ENCODE data around the gene GAL. TPM values are rescaled to one million over a fixed set of nuclear protein-coding genes. Genes with fewer than 3 reads are reported as not detected.
A peak's percentile ranks its signal among the peaks of the same experiment; 100 is the strongest.

The GAL gene
- total and polyA plus RNA-seq, 2 of the 8 experiments (the other 6 are each of a cell fraction or from before 2014, with no cell fraction given), result 81.8 to 233 TPM

GRCh38 chr11:68709062-68709461, 24.7 kb downstream of the GAL start:
- H3K4me1 ChIP-seq (replicated peaks in 1 of 4; ENCODE audit: control insufficient read depth in 3 of 4, insufficient read depth in 4 of 4, low read length in 3 of 4), result peaks cover 8 to 19% (median 9%) of the 10 kb centered on the region in 4 experiments
- no peak overlapping the region for H4K8ac ChIP-seq (ENCODE audit: extremely low read depth, insufficient read depth, low read length)
- no peak overlapping the region for H3K4me2 ChIP-seq (ENCODE audit: insufficient read depth in 1 of 2, low read depth in 2 of 2, low read length in 2 of 2)
- peak overlapping the region; percentile 6 for H2BK120ac ChIP-seq (replicated peaks; ENCODE audit: low read depth, low read length)
- no peak overlapping the region for H3K18ac ChIP-seq (ENCODE audit: extremely low read depth, low read length)
- no peak overlapping the region for H3K9ac ChIP-seq (replicated peaks in 1 of 4; ENCODE audit: extremely low read depth in 1 of 4, low read depth in 3 of 4, low read length in 3 of 4)
- no peaks in the 10 kb centered on the region; a peak in 1 of 7 replicates for H3K27me3 ChIP-seq (replicated peaks in 1 of 4; ENCODE audit: control insufficient read depth in 3 of 4, extremely low read depth in 1 of 4, insufficient read depth in 3 of 4, low read length in 3 of 4)
- no peak overlapping the region for H4K91ac ChIP-seq (replicated peaks; ENCODE audit: insufficient read length, low read length)
- no peak overlapping the region for H3K27ac ChIP-seq (ENCODE audit: low read depth, low read length)
- no peak overlapping the region for H2AFZ ChIP-seq (ENCODE audit: low read length)
- no peak overlapping the region for H4K5ac ChIP-seq (ENCODE audit: insufficient read length, low read depth, low read length)
- no peaks in the 10 kb centered on the region for H3K9me3 ChIP-seq (ENCODE audit: insufficient read depth in 2 of 2, low read depth in 1 of 2, low read length in 1 of 2)
- ChIA-PET CTCF (ENCODE audit: partially characterized antibody) (interaction anchor here (0.7 to 1.5 kb wide), 7 partner anchors 8 to 167 kb away, joined by 3 to 5 read pairs (median 3); partner anchors contain the start of gene GAL), POLR2A (ENCODE audit: partially characterized antibody) (interaction anchor here (0.9 to 1.2 kb wide), 3 partner anchors 24 to 33 kb away, joined by 3 read pairs; no protein-coding TSS in a partner anchor)
- H3K36me3 ChIP-seq (ENCODE audit: control insufficient read depth in 2 of 4, insufficient read depth in 4 of 4, low read length in 3 of 4), result peaks cover 0 to 3% (median 0%) of the 10 kb centered on the region in 4 experiments; a peak in 1 of 8 replicates
- no peaks in the 10 kb centered on the region for H3K79me1 ChIP-seq (ENCODE audit: low read depth, low read length)
- H3K14ac ChIP-seq (ENCODE audit: insufficient read length), result no peak overlapping the region
- no peak overlapping the region for H3K23ac ChIP-seq (ENCODE audit: insufficient read length)
- peak overlapping the region; percentile 60; the same call in 1 of the 2 replicates for H2BK12ac ChIP-seq (ENCODE audit: low read depth, low read length)
- 0 out of 2 replicates have a peak overlapping the region, but pooled peaks have one; percentile 72 for H2BK20ac ChIP-seq (ENCODE audit: low read length)
- H3K23me2 ChIP-seq (ENCODE audit: low read depth, low read length), result peaks cover 4% of the 10 kb centered on the region; the same call in 1 of the 2 replicates
- no peak for TF ChIP-seq CREB1 (IDR thresholded peaks at IDR 0.05)
- TF ChIP-seq KDM4A (IDR thresholded peaks at IDR 0.05; ENCODE audit: low read depth, low read length, severe bottlenecking), result no peak
- TF ChIP-seq JUND (IDR thresholded peaks at IDR 0.05; ENCODE audit: low read length), result no peak
- TF ChIP-seq POLR2A (IDR thresholded peaks at IDR 0.05; ENCODE audit: control extremely low read depth in 1 of 2, low read depth in 2 of 2, low read length in 2 of 2), result no peak
- no peak for TF ChIP-seq TAF1 (IDR thresholded peaks at IDR 0.05; ENCODE audit: low read depth, low read length)
- no peak for TF ChIP-seq SIRT6 (IDR thresholded peaks at IDR 0.05; ENCODE audit: low read length)
- WGBS, 2 experiments (ENCODE audit: extremely low coverage in 1 of 2, insufficient coverage in 1 of 2, insufficient read length in 1 of 2, insufficient replicate concordance in 2 of 2, low coverage in 1 of 2, low lambda C conversion rate in 2 of 2, missing lambda C conversion rate in 1 of 2), result 94% methylated on average over 12 of the region's 12 CpGs; no CpG with 5 or more reads in 1 of the 2 experiments
- H2BK5ac ChIP-seq (ENCODE audit: low read depth, low read length), result peak overlapping the region; percentile 71; the same call in 1 of the 2 replicates
- H3K4me3 ChIP-seq (ENCODE audit: extremely low read depth in 1 of 4, insufficient read depth in 2 of 4, low read depth in 3 of 4, low read length in 4 of 4), result no peak overlapping the region
- no peak overlapping the region for H3K56ac ChIP-seq (replicated peaks; ENCODE audit: insufficient read length, low read depth, low read length)
- no peak overlapping the region for H2BK15ac ChIP-seq (ENCODE audit: low read length)
- peak overlapping the region; percentile 68; the same call in 1 of the 2 replicates for H2AK5ac ChIP-seq (ENCODE audit: low read depth, low read length)
- H3K4ac ChIP-seq (replicated peaks; ENCODE audit: insufficient read length, low read depth, low read length), result no peak overlapping the region
- no peak for FAIRE-seq
- no peak for DNase-seq (ENCODE audit: low read depth in 1 of 2, low spot score in 2 of 2)
- H3K79me2 ChIP-seq (ENCODE audit: control insufficient read depth in 1 of 2, insufficient read depth in 2 of 2, low read length in 2 of 2), result no peaks in the 10 kb centered on the region
- peaks cover 0 to 3% of the 10 kb centered on the region in 2 experiments for H4K20me1 ChIP-seq (replicated peaks in 1 of 2; ENCODE audit: control insufficient read depth in 1 of 2, insufficient read depth in 2 of 2, low read length in 2 of 2)
